GM19239 (cell line): Measurements from ENCODE around the gene TTYH3.
"Not testable (repeated sequence)": the region's sequence is repeated elsewhere in the genome, so short reads cannot be mapped to it uniquely, and the experiment has no call there.

Experiments
- DNase-seq: peaks from one replicate; pipeline ENCODE4 v3.0.0; 2011; ENCODE audit warnings: low spot score; ENCODE audit not compliant: insufficient read length
- FAIRE-seq: peaks from 2 replicates; lab custom pipeline; 2011; peaks lifted over from hg19 to GRCh38; lab: Jason Lieb, UNC

TTYH3 gene

DNA sequence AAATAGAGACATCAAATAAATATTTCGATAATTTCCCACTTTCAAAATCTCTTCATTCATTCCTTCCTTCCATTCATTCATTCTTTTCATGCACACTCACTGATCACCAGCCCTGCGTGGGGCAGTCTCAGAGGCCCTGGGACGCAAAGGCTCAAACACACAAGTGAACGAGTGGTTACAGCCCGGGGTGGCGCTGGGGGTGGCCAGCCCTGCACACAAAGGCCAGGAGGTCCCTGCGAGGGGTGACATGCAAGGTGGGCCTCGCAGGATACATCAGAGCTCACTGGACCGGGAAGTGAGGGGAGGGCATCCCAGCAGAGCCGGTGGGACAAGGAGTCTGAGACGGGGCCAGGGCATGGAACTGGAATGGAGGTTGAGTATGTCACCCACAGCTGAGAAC lies 29.9 kb upstream of the TTYH3 start:
- no peak for FAIRE-seq
- no peak for DNase-seq

GRCh38 chr7:2602406-2603043 lies 29.3 kb upstream of the TTYH3 start:
- no peak for DNase-seq
- no peak for FAIRE-seq

DNA sequence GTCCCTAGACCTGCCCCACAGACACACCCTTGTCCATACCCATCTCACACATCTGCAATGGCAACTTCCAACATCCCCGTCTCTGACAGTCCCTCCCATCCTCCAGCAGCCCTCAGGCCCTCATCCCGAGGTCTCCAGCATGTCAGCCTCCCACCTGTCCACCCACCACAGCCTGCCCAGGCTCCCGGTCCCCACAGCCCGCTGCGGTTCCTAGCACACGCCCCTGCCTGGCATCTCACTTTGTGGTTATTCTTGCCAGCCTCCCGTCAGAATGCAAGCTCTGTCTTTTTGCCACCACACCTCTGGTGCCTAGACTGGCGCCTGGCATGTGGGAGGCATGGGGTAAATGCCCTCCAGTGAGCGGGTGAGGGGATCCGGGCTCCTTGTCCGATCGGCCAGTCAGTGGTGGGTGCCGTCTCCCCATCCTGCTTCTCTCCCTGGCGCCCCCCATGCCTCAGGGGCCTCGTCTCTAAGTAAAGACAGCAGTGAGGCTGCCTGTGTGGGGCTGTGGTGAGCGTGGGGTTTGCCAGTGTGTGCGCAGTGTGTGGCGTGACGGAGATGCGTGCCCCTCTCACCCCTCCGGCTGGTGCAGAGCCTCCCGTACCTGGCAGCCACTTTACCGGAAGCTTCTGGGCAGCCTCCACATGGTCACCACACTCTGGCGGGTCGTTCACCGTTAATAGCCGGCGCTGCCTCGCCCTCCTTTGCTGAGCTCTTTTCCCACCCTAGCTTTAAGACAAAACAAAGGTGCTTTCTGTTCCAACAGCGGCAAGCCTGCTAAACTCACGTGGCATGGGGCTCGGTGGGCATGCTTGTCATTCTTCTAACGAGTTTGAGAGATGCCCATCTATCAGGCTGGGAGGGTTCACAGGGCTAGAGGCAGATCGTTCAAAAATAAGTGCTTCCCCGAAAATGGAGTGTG lies 28.5 kb upstream of the TTYH3 start:
- FAIRE-seq = no peak

DNA sequence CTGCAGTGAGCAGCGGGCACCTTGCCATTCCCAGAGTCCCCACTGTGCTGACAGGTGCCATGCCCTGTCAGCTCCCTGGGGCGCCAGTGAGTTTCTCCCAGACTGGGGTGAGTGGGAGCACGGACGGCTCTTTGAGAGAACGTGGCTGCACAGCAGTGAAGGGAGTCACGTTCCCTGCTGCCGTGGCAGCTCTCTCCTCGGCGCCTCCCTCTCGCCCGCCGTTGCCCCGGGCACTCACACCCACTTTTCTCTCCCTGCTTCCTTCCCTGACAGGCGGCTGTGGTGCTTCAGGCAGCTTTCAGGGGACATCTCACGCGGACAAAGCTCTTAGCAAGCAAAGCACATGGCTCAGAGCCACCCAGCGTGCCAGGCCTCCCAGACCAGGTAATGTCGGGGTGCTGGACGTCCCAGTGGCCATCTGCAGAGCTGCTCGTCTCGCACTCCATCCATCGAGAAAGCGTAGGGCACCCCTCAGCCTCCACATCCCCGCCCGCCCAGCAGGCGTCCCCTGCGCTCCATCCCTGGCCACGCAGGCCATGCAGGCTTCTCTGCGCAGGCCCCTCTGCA lies 27.1 kb upstream of the TTYH3 start:
- FAIRE-seq = no peak
- DNase-seq = no peak

More for the DNA sequence above, 28.5 kb upstream of the TTYH3 start:
- DNase-seq = no peak

DNA sequence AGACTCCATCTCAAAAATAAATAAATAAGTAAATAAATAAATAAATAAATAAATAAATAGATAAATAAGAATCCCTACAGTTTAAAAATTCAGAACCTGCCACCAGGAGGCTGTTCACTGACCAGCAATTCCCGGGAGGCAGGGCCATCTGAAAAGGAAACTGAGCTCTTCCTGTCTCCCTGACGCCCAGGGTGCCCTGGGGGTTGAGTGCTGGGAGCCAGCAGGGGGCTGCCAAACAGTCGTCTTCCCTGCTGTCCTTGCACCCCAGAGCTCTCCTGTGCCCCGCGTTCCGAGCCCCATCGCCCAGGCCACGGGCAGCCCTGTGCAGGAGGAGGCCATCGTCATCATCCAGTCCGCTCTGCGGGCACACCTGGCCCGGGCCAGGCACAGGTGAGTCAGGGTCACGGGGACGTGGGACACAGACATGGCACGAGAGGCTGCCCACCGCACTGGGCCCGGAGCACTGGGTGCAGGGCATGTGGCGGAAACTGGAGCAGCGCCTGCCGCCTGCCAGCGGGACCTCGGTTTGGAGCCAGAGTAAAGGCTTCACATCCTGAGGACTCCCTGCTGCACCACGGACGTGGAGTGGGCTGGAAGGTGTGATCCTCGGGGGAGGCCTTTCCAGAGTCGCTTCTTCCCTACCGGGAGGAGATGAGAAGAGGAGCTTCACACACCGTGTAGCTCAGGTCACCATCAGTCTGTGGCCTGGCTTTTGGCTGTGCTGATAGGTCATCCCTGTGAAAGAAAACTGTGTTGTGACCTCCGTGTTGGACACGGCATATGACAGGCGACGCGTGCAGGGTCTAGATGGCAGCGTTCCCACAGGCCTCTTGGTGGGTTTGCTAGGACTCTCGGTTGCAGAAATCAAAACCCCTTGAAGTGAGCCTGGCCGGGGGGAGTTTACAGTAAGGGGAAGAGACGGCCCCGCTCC lies 25.9 kb upstream of the TTYH3 start:
- FAIRE-seq = no peak
- no peak for DNase-seq

DNA sequence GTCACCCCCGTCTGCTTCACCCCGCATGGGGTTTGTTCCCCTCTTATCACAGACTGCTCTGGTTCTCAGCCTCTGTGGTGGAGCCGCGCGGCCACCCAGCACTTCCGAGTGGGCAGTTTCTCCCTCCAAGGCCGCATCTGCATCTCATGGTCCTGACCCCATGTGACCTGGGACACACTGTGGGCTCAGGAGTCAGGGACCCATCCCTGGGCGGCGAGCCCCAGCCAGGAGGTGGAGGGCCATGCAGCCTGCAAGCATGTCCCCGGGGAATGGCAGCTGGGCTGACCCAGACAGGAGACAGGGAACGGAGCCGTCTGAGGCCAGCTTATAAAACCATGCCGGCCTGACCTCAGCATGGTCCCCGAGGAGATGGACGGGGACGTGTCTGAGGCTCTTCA lies 25.2 kb upstream of the TTYH3 start:
- no peak for DNase-seq

GRCh38 chr7:2607122-2607922 lies 24.5 kb upstream of the TTYH3 start:
- DNase-seq (no peak), FAIRE-seq (no peak)

More for the DNA sequence above, 25.2 kb upstream of the TTYH3 start:
- no peak for FAIRE-seq

GRCh38 chr7:2607923-2608904 lies 23.6 kb upstream of the TTYH3 start:
- FAIRE-seq (no peak), DNase-seq (no peak)

GRCh38 chr7:2608921-2609411 lies 22.8 kb upstream of the TTYH3 start:
- FAIRE-seq = peak; percentile 87
- DNase-seq = peak; percentile 79

DNA sequence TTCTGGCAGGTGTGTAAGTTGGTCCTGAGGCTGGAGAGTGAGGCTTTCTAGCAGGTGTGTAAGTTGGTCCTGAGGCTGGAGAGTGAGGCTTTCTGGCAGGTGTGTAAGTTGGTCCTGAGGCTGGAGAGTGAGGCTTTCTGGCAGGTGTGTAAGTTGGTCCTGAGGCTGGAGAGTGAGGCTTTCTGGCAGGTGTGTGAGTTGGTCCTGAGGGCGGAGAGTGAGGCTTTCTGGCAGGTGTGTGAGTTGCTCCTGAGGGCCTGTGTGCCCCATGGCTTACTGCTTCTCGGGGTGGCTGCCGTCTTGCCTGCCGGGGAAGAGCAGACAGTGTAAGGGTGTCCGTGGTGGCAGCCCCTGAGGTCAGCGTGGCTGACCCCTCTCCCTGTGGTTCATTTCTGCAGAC lies 22.1 kb upstream of the TTYH3 start:
- not testable (repeated sequence) for DNase-seq, FAIRE-seq

- FAIRE-seq = no peak
- DNase-seq = no peak
These were observed 21.3 kb upstream of the TTYH3 start for GRCh38 chr7:2610466-2610865.

DNA sequence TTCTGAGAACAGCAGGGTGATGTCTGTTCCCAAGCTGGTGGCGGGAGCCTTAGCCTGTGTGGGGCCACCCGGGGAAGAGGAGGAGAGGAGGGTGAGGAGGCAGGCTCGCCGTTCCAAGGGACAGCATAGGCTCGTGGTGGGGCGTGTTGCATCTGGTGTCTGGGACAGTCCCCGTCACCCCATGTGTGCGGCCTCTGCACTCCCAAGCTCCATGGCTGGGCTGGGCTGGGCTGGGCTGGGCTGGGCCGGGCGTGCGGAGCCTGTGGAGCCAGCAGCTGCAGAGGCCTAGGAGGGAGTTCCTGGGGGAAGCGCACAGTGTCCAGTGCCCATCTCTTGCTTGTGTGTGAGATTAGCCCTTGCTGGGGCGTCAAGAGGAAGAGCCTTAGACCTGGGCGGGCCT lies 20.9 kb upstream of the TTYH3 start:
- FAIRE-seq (no peak), DNase-seq (no peak)

DNA sequence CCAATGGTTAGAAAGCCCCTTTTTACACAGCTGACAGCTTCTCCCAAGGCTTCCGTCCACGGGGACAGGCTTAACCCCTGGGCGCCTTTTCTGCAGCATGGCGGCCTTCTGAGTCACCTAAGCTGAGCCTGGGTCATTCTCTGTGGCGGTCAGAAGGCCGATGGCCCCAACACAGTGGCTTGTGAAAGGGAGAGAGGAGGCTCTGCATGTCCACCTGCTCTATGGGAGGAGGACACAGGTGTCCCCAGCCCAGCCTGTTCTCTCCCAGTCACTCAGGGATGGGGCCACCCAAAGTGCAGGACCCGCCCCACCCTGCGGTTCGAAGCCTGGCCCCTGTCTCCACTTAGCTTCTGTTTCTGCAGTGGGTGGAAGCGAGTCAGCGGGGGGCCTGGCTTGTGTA lies 20.4 kb upstream of the TTYH3 start:
- DNase-seq (no peak), FAIRE-seq (no peak)

DNA sequence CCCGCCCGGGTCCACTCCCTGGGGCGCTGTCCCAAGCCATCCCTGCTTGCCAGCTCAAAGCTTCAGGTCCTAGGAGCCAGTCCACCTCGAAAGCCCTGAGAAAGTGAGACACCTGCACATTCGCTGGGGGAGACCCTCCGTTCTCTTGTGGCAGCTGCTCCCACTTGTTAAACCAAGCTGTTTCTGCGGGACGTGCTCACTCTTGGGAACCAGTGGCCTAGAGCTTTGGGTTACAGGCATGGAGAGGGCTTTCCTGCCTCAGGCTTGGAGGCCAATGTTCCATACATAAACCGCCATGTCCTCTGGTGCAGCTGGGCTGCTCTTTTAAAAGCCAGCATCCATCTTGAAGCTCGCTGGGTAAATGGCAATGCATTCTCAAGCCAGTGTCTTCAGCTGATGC lies 19.9 kb upstream of the TTYH3 start:
- DNase-seq (no peak), FAIRE-seq (no peak)

DNA sequence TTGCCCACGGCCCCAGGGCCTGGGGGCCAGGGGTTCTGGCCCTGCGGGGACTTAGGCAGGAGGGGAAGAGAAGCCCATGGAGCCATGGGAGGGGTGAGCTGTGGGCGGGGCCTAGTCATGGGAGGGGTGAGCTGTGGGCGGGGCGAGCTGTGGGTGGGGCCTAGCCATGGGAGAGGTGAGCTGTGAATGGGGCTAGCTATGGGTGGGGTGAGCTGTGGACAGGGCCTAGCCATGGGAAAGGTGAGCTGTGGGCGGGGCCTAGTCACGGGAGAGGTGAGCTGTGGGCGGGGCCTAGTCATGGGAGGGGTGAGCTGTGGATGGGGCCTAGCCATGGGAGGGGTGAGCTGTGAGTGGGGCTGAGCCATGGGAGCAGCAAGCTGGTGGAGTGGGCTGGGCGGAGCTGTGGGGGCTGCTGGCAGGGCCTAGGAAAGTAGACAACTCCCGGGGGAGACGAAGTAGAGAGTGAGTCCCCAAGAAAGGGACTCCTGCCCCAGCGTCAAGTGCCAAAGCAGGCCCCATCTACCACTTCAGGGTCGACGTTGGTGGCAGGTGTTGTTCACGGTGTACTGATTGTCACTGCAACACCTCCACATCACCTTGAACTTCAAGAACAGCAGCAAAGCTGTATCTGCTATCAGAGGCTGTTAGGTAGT lies 19.2 kb upstream of the TTYH3 start:
- FAIRE-seq = no peak
- DNase-seq = no peak

DNA sequence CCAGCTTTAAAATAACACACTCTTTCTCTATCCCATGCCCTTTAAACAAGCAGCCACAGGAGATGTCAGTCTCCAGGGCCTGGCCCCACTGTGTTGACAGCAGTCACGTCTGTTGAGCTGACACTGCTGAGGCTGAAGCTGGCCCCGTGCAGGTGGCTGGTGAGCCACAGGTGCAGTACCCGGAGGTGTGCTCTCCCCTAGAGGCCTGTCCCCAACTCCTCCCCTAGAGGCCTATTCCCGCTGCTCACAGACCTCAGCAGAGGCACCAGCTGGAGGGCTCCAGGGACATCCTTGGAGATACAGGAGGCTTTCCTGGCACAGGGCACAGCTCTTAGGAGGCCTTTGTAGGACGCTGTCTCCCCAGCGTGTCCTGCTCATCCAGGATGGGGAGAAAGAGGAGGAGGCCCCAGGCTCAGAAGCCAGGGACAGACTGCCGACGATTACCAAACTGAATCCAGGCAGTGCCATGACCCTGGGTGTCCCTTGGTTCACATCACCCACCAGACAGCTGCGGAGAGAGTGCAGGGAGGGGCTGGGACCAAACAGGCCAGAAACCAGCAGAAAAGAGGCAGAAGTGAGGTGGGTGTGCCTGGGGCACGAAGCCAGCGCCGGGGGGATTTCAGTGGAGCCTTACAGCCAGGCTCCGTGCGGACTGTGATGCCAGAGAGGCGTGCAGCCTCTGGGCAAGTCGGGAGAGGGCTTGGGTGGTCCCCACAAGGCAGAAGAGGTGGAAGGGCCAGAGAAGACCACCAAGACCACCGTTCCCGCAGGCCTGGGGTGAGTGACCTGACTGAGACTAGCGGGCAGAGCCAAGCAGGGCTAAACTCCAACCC lies 18.5 kb upstream of the TTYH3 start:
- DNase-seq (no peak), FAIRE-seq (no peak)
